NCI-H187 (cell line): ENCODE measurements around the gene GSTP1.
"Not testable (repeated sequence)": the region's sequence is repeated elsewhere in the genome, so short reads cannot be mapped to it uniquely, and the experiment has no call there.

Source experiments
- DNase-seq, 2 experiments: peaks; one replicate each; lab custom pipeline; 2025; lab: John Stamatoyannopoulos, UW

GSTP1 gene

GRCh38 chr11:67563705-67564114 lies 19.9 kb upstream of the GSTP1 start:
- DNase-seq, result not testable (repeated sequence)

- no peak for DNase-seq
Measured at GRCh38 chr11:67564230-67564629, 19.4 kb upstream of the GSTP1 start.

GRCh38 chr11:67571443-67571842 lies 12.2 kb upstream of the GSTP1 start:
- no peak for DNase-seq

- DNase-seq, result no peak
Measured at GRCh38 chr11:67572305-67572704, 11.3 kb upstream of the GSTP1 start.

- peak in 1 of 2 experiments; percentile 5 for DNase-seq
Measured at GRCh38 chr11:67572747-67573419, 10.7 kb upstream of the GSTP1 start.

- DNase-seq, result no peak
Measured at GRCh38 chr11:67574938-67575337, 8.7 kb upstream of the GSTP1 start.

GRCh38 chr11:67576735-67577475 lies 6.7 kb upstream of the GSTP1 start:
- DNase-seq, result no peak

GRCh38 chr11:67577951-67578350 lies 5.7 kb upstream of the GSTP1 start:
- no peak for DNase-seq

GRCh38 chr11:67581469-67581868 lies 2.1 kb upstream of the GSTP1 start:
- DNase-seq, result no peak

- DNase-seq, result no peak
Measured at GRCh38 chr11:67582011-67582410, 1.6 kb upstream of the GSTP1 start.

GRCh38 chr11:67584205-67584880 lies 731 bp downstream of the GSTP1 start:
- no peak for DNase-seq

GRCh38 chr11:67584881-67585873 lies 1.6 kb downstream of the GSTP1 start:
- DNase-seq, result no peak

- DNase-seq, result no peak
Measured at GRCh38 chr11:67585911-67586310, 2.3 kb downstream of the GSTP1 start.

- DNase-seq, result no peak
Measured at GRCh38 chr11:67586568-67587250, 3.1 kb downstream of the GSTP1 start.

- no peak for DNase-seq
Measured at GRCh38 chr11:67588136-67588503, 4.5 kb downstream of the GSTP1 start.

- DNase-seq, result not testable (repeated sequence)
Measured at GRCh38 chr11:67588899-67589415, 5.3 kb downstream of the GSTP1 start.

GRCh38 chr11:67592880-67593564 lies 9.4 kb downstream of the GSTP1 start:
- no peak for DNase-seq

GRCh38 chr11:67593565-67593905 lies 9.9 kb downstream of the GSTP1 start:
- no peak for DNase-seq

- no peak for DNase-seq
Measured at GRCh38 chr11:67594480-67594879, 10.9 kb downstream of the GSTP1 start.

- no peak for DNase-seq
Measured at GRCh38 chr11:67596753-67597300, 13.2 kb downstream of the GSTP1 start.
